Vagina (tissue), 2 donors: ENCODE data around the gene HADHA.

Source experiments
- CTCF ChIP-seq, 3 experiments: fragments of 450-650 bp in 2 of 3; fragments of 200-600 bp in 1 of 3; sonication (generic) in 1 of 3; IDR thresholded peaks; one replicate each; pipeline ENCODE4 v1.5.1; 2017 to 2019; ENCODE audit warnings: antibody characterized with exemption in 3 of 3, mild to moderate bottlenecking in 2 of 3, moderate library complexity in 2 of 3
- POLR2AphosphoS5 ChIP-seq, 2 donors: sonication (generic); formaldehyde crosslinking; IDR thresholded peaks; one replicate each; pipeline ENCODE4 v1.9.0; 2017; ENCODE audit warnings: antibody characterized with exemption in 2 of 2, mild to moderate bottlenecking in 2 of 2, low read depth in 1 of 2; ENCODE audit not compliant: insufficient read depth in 1 of 2

- TF ChIP-seq POLR2AphosphoS5 (IDR thresholded peaks at IDR 0.05; ENCODE audit: insufficient read depth in 1 of 2, low read depth in 1 of 2) (no peak), CTCF (IDR thresholded peaks at IDR 0.05) (no peak)
Measured at GRCh38 chr2:26172189-26172870, 72.1 kb downstream of the HADHA start.
